Gastrocnemius medialis (tissue), 4 donors: ENCODE measurements around the gene MAGIX. TPM values are rescaled to one million over a fixed set of nuclear protein-coding genes. Genes with fewer than 3 reads are reported as not detected.
A peak's percentile ranks its signal among the peaks of the same experiment; 100 is the strongest.
"Not testable (repeated sequence)": the region's sequence is repeated elsewhere in the genome, so short reads cannot be mapped to it uniquely, and the experiment has no call there.

Source experiments
- ATAC-seq, 2 donors: fragments of 150-250 bp; one replicate each; pipeline ENCODE4 v1.9.1; 2016
- DNase-seq, 2 donors: peaks; one replicate each; pipeline ENCODE4 v3.0.0-alpha.2; 2019
- H3K27ac ChIP-seq, 4 donors: fragments of 200-600 bp; sonication (generic); 1 replicate in 1 of 4; 2 replicates in 3 of 4; pipeline ENCODE4 v1.5.1; 2016 to 2018; ENCODE audit warnings: mild to moderate bottlenecking in 2 of 4, moderate library complexity in 1 of 4
- H3K27me3 ChIP-seq, 3 donors: fragments of 200-600 bp; sonication (generic) in 2 of 3; 1 replicate in 1 of 3; 2 replicates in 2 of 3; pipeline versions ENCODE4 v1.5.1 to v1.6.0; 2016 to 2019; ENCODE audit warnings: mild to moderate bottlenecking in 1 of 3, moderate library complexity in 1 of 3
- H3K36me3 ChIP-seq, 2 donors: fragments of 200-600 bp; sonication (generic) in 1 of 2; one replicate each; pipeline ENCODE4 v1.5.1; 2017 to 2018
- H3K4me1 ChIP-seq, 2 donors: fragments of 200-600 bp; sonication (generic) in 1 of 2; one replicate each; pipeline ENCODE4 v1.5.1; 2016 to 2017; ENCODE audit warnings: mild to moderate bottlenecking in 2 of 2
- H3K4me3 ChIP-seq, 4 donors: fragments of 200-600 bp; sonication (generic) in 3 of 4; 1 replicate in 1 of 4; 2 replicates in 3 of 4; pipeline ENCODE4 v1.5.1; 2016 to 2019; ENCODE audit warnings: mild to moderate bottlenecking in 2 of 4
- H3K9me3 ChIP-seq, 3 donors: fragments of 200-600 bp; sonication (generic) in 2 of 3; 1 replicate in 1 of 3; 2 replicates in 2 of 3; pipeline ENCODE4 v1.5.1; 2016 to 2019
- POLR2A ChIP-seq, 2 donors: fragments of 450-650 bp; IDR thresholded peaks; one replicate each; pipeline ENCODE4 v1.6.1; 2017; ENCODE audit warnings: antibody characterized with exemption in 2 of 2, mild to moderate bottlenecking in 2 of 2, moderate library complexity in 2 of 2
- in situ Hi-C, 4 donors: fragments of 200-750 bp; cut with MboI; loops; one replicate each; pipeline versions ENCODE4 v1.15.0 to v1.8.0; 2017; ENCODE audit warnings: low sequenced_read_pairs in 4 of 4
- intact Hi-C: fragments of 100-400 bp; cut with DNase I; formaldehyde crosslinking; loops from one replicate; pipeline ENCODE4 v1.15.1; 2023; ENCODE audit warnings: low total_unique reads
- total RNA-seq, 4 donors: library from RNA; depleted of rRNA; stranded (reverse); fragments of >200 nt; gene quantifications; one replicate each; pipeline versions ENCODE4 v1.1.0 to v1.2.3, GENCODE V29; 2016
- TF ChIP-seq, protein P1 (sequence below), 5 experiments: fragments of 450-650 bp in 3 of 5; fragments of 200-600 bp in 2 of 5; sonication (generic) in 2 of 5; IDR thresholded peaks in 4 of 5; conservative IDR thresholded peaks in 1 of 5; 1 replicate in 4 of 5; 2 replicates in 1 of 5; pipeline ENCODE4 v1.5.1; 2016 to 2019; ENCODE audit warnings: antibody characterized with exemption in 5 of 5, mild to moderate bottlenecking in 3 of 5, moderate library complexity in 3 of 5

Gene MAGIX
- total RNA-seq, 4 donors from 2014 or later, result 2.7 to 7.3 (median 5.3) TPM

GRCh38 chrX:49122499-49122898 is 40.1 kb upstream of the MAGIX start:
- ATAC-seq (no peak), DNase-seq (no peak)
- Histone ChIP-seq H3K9me3 (no peaks in the 10 kb centered on the region), H3K27me3 (no peaks in the 10 kb centered on the region), H3K4me1 (peaks cover 2 to 6% of the 10 kb centered on the region in 2 donors), H3K36me3 (peaks cover 0 to 7% of the 10 kb centered on the region in 2 donors), H3K4me3 (peak overlapping the region; percentile 71 to 77 (median 72)), H3K27ac (no peak overlapping the region)
- in situ Hi-C loops, result no loop called here
- intact Hi-C loops, result loop anchor here (2.0 to 5.0 kb wide), 2 partner anchors 22 to 320 kb away; partner anchors contain the start of gene HDAC6
- TF ChIP-seq, protein P1, sequence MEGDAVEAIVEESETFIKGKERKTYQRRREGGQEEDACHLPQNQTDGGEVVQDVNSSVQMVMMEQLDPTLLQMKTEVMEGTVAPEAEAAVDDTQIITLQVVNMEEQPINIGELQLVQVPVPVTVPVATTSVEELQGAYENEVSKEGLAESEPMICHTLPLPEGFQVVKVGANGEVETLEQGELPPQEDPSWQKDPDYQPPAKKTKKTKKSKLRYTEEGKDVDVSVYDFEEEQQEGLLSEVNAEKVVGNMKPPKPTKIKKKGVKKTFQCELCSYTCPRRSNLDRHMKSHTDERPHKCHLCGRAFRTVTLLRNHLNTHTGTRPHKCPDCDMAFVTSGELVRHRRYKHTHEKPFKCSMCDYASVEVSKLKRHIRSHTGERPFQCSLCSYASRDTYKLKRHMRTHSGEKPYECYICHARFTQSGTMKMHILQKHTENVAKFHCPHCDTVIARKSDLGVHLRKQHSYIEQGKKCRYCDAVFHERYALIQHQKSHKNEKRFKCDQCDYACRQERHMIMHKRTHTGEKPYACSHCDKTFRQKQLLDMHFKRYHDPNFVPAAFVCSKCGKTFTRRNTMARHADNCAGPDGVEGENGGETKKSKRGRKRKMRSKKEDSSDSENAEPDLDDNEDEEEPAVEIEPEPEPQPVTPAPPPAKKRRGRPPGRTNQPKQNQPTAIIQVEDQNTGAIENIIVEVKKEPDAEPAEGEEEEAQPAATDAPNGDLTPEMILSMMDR (IDR thresholded peaks at IDR 0.05 in 4 of 5, conservative IDR thresholded peaks at IDR 0.05 in 1 of 5), result no peak
- no peak for TF ChIP-seq POLR2A (IDR thresholded peaks at IDR 0.05)

DNA sequence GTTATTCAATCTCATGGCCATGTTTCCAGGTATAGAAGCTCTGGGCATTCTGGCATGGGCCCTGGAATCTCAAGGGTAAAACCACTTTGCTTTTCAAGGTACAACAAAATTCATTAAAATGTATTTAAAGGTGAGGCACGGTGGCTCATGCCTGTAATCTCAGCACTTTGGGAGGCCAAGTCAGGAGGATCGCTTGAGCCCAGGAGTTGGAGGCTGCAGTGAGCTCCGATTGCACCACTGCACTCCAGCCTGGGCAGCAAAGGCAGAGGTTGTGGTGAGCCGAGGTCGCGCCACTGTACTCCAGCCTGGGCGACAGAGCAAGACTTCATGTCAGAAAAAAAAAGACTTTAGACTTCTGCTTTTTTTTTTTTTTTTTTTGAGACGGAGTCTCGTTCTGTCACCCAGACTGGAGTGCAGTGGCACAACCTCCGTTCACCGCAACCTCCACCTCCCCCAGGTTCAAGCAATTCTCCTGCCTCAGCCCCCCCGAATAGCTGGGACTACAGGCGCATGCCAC is 34.8 kb upstream of the MAGIX start:
- intact Hi-C loops, H3K27ac ChIP-seq, ATAC-seq, H3K27me3 ChIP-seq, H3K4me3 ChIP-seq, H3K36me3 ChIP-seq, H3K9me3 ChIP-seq, DNase-seq, H3K4me1 ChIP-seq, in situ Hi-C loops: not testable (repeated sequence)

- ATAC-seq (no peak), DNase-seq (no peak)
- intact Hi-C loops, result no loop called here
- no peaks in the 10 kb centered on the region for H3K9me3 ChIP-seq
- no peaks in the 10 kb centered on the region for H3K27me3 ChIP-seq
- no peaks in the 10 kb centered on the region for H3K36me3 ChIP-seq
- H3K4me3 ChIP-seq, result no peak overlapping the region
- in situ Hi-C loops, result no loop called here
- H3K4me1 ChIP-seq, result no peaks in the 10 kb centered on the region
- H3K27ac ChIP-seq, result no peak overlapping the region
- TF ChIP-seq, protein P1 (IDR thresholded peaks at IDR 0.05 in 4 of 5, conservative IDR thresholded peaks at IDR 0.05 in 1 of 5), result no peak
- no peak for TF ChIP-seq POLR2A (IDR thresholded peaks at IDR 0.05)
Observed at GRCh38 chrX:49129427-49129826, 33.1 kb upstream of the MAGIX start.

GRCh38 chrX:49132275-49132674 is 30.3 kb upstream of the MAGIX start:
- intact Hi-C loops, H3K4me3 ChIP-seq, H3K27ac ChIP-seq, H3K27me3 ChIP-seq, H3K9me3 ChIP-seq, ATAC-seq, DNase-seq, in situ Hi-C loops, H3K36me3 ChIP-seq, H3K4me1 ChIP-seq: not testable (repeated sequence)

DNA sequence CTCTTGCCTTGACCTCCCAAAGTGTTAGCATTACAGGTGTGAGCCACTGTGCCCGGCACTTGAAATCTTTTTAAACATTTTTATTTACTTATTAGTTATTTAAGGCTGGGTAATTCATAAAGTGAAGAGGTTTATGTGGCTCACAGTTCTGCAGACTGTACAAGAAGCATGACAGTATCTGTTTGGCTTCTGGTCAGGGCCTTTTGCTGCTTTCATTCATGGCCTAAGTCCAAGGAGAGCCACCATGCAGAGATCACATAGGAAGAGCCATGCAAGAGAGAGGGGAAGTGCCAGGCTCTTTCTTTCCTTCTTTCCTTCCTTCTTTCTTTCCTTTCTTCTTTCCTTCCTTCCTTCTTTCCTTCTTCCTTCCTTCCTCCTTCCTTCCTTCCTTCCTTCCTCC is 28.8 kb upstream of the MAGIX start:
- Histone ChIP-seq H3K27ac (no peak overlapping the region), H3K36me3 (no peaks in the 10 kb centered on the region), H3K27me3 (no peaks in the 10 kb centered on the region), H3K4me3 (no peak overlapping the region), H3K9me3 (no peaks in the 10 kb centered on the region), H3K4me1 (no peaks in the 10 kb centered on the region)
- in situ Hi-C loops, result no loop called here
- no peak for ATAC-seq
- no peak for DNase-seq
- intact Hi-C loops, result no loop called here
- TF ChIP-seq, protein P1 (IDR thresholded peaks at IDR 0.05 in 4 of 5, conservative IDR thresholded peaks at IDR 0.05 in 1 of 5), result no peak
- TF ChIP-seq POLR2A (IDR thresholded peaks at IDR 0.05), result no peak

- Histone ChIP-seq H3K4me1 (no peaks in the 10 kb centered on the region), H3K27me3 (no peaks in the 10 kb centered on the region), H3K27ac (peak overlapping the region in 2 of 4 donors; percentile 28 to 38), H3K4me3 (no peak overlapping the region), H3K9me3 (no peaks in the 10 kb centered on the region), H3K36me3 (no peaks in the 10 kb centered on the region)
- in situ Hi-C loops, result no loop called here
- TF ChIP-seq, protein P1 (IDR thresholded peaks at IDR 0.05 in 4 of 5, conservative IDR thresholded peaks at IDR 0.05 in 1 of 5), result no peak
- no peak for TF ChIP-seq POLR2A (IDR thresholded peaks at IDR 0.05)
- DNase-seq (no peak), ATAC-seq (no peak)
- intact Hi-C loops, result no loop called here
Observed at GRCh38 chrX:49137492-49137891, 25.1 kb upstream of the MAGIX start.
